K562 (cell line): Measurements from ENCODE around the gene HNRNPF. TPM values are rescaled to one million over a fixed set of nuclear protein-coding genes. Genes with fewer than 3 reads are reported as not detected.

Experiments
- CC2D1A ChIP-seq: fragments of 450-650 bp; IDR thresholded peaks from 2 replicates; pipeline ENCODE4 v1.6.1; 2017; ENCODE audit warnings: mild to moderate bottlenecking
- CCAR2 ChIP-seq: fragments of 200-400 bp; formaldehyde crosslinking; IDR thresholded peaks from 2 replicates; pipeline ENCODE4 v1.6.1; 2017; ENCODE audit warnings: mild to moderate bottlenecking, low read depth, low read length
- CEBPG ChIP-seq, 3 experiments: fragments of 200-800 bp in 1 of 3; sonication (Bioruptor generic) in 1 of 3; sonication (generic) in 1 of 3; formaldehyde crosslinking in 1 of 3; IDR thresholded peaks in 2 of 3; conservative IDR thresholded peaks in 1 of 3; 2 replicates each; pipeline versions ENCODE4 v1.6.1 to v1.8.0; 2016 to 2022; ENCODE audit warnings: missing compliant biosample characterization in 2 of 3, missing genetic modification characterization in 2 of 3, mild to moderate bottlenecking in 1 of 3, missing genetic modification reagents in 1 of 3
- MTA1 ChIP-seq: fragments of 450-650 bp; IDR thresholded peaks from 2 replicates; pipeline ENCODE4 v1.6.1; 2017; ENCODE audit warnings: borderline replicate concordance
- MTA2 ChIP-seq: fragments of 450-650 bp; IDR thresholded peaks from 2 replicates; pipeline ENCODE4 v1.6.1; 2016; ENCODE audit warnings: low read depth
- NCOA4 ChIP-seq: fragments of 450-650 bp; IDR thresholded peaks from 2 replicates; pipeline ENCODE4 v1.6.1; 2018; ENCODE audit warnings: mild to moderate bottlenecking; ENCODE audit not compliant: partially characterized antibody
- PHB2 ChIP-seq: fragments of 450-650 bp; IDR thresholded peaks from 2 replicates; pipeline ENCODE4 v1.6.1; 2017; ENCODE audit warnings: low read depth
- POLR3G ChIP-seq: IDR thresholded peaks from 2 replicates; pipeline ENCODE4 v1.6.1; 2011; ENCODE audit not compliant: insufficient read length, insufficient replicate concordance; ENCODE audit errors: extremely low read depth
- SFPQ ChIP-seq: fragments of 200-400 bp; formaldehyde crosslinking; IDR thresholded peaks from 2 replicates; pipeline ENCODE4 v1.6.1; 2017; ENCODE audit warnings: mild to moderate bottlenecking, low read depth, low read length, moderate library complexity
- SRSF3 ChIP-seq: fragments of 200-400 bp; formaldehyde crosslinking; IDR thresholded peaks from 2 replicates; pipeline ENCODE4 v1.6.1; 2016; ENCODE audit warnings: mild to moderate bottlenecking, low read length, moderate library complexity; ENCODE audit not compliant: insufficient read depth
- TGIF2 ChIP-seq: sonication (generic); formaldehyde crosslinking; IDR thresholded peaks from 2 replicates; pipeline ENCODE4 v1.8.1; 2022; ENCODE audit warnings: mild to moderate bottlenecking, missing genetic modification reagents, moderate library complexity
- ZBTB43 ChIP-seq: sonication (generic); formaldehyde crosslinking; IDR thresholded peaks from 2 replicates; pipeline ENCODE4 v1.8.0; 2023; ENCODE audit warnings: mild to moderate bottlenecking, missing genetic modification reagents
- ZNF707 ChIP-seq: fragments of 250-450 bp; sonication (Bioruptor Pico); conservative IDR thresholded peaks from 2 replicates; pipeline ENCODE4 v1.8.0; 2022; ENCODE audit warnings: inconsistent platforms, mild to moderate bottlenecking, moderate library complexity
- polyA plus RNA-seq, 8 experiments: library from polyadenylated mRNA; depleted of rRNA in 4 of 8; stranded (reverse) in 5 of 8; unstranded in 3 of 8; fragments of >200 nt; fragmentation: Nextera tagmentation in 2 of 8; fragmentation: Illumina TruSeq in 1 of 8; extraction: Ambion mirVana in 2 of 8; extraction: Trizol in 1 of 8; gene quantifications; 2 replicates each; pipeline versions ENCODE4 v1.2.1 to v1.2.3, GENCODE V29; 2011 to 2014; ENCODE audit warnings: inconsistent platforms in 1 of 8, missing spikeins in 1 of 8
- total RNA-seq, 7 experiments: library from RNA; depleted of rRNA in 6 of 7; stranded (reverse); fragments of >200 nt in 6 of 7; fragmentation: Illumina TruSeq in 2 of 7; extraction: Trizol in 2 of 7; gene quantifications; 2 replicates each; pipeline versions ENCODE4 v1.2.1 to v1.2.3, GENCODE V29; 2011 to 2021; ENCODE audit warnings: low replicate concordance in 1 of 7
- TF ChIP-seq, protein P1 (sequence below): fragments of 250-450 bp; sonication (Bioruptor Pico); IDR thresholded peaks from 2 replicates; pipeline ENCODE4 v1.8.0; 2021; ENCODE audit warnings: moderate library complexity, mild to moderate bottlenecking, inconsistent platforms
- TF ChIP-seq, protein P2 (sequence below): fragments of 250-450 bp; sonication (Bioruptor Pico); IDR thresholded peaks from 2 replicates; pipeline ENCODE4 v1.6.1; 2021; ENCODE audit warnings: mild to moderate bottlenecking
- TF ChIP-seq, protein P3 (sequence below): fragments of 250-450 bp; sonication (Bioruptor Pico); IDR thresholded peaks from 2 replicates; pipeline ENCODE4 v1.9.0; 2021; ENCODE audit warnings: mild to moderate bottlenecking

HNRNPF gene
- total and polyA plus RNA-seq, 9 of the 15 experiments (the other 6 are each of a cell fraction or from before 2014, with no cell fraction given): 192 to 489 (median 416) TPM

GRCh38 chr10:43396061-43396927, 12.7 kb downstream of the HNRNPF start (continued):
- TF ChIP-seq, protein P1, sequence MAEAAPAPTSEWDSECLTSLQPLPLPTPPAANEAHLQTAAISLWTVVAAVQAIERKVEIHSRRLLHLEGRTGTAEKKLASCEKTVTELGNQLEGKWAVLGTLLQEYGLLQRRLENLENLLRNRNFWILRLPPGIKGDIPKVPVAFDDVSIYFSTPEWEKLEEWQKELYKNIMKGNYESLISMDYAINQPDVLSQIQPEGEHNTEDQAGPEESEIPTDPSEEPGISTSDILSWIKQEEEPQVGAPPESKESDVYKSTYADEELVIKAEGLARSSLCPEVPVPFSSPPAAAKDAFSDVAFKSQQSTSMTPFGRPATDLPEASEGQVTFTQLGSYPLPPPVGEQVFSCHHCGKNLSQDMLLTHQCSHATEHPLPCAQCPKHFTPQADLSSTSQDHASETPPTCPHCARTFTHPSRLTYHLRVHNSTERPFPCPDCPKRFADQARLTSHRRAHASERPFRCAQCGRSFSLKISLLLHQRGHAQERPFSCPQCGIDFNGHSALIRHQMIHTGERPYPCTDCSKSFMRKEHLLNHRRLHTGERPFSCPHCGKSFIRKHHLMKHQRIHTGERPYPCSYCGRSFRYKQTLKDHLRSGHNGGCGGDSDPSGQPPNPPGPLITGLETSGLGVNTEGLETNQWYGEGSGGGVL (CRISPR knock-in tag): no peak
- TF ChIP-seq MTA2 (no peak), MTA1 (no peak), CEBPG (CRISPR knock-in tag; IDR thresholded peaks at IDR 0.05) (peak; percentile 28; the same call in 1 of the 2 replicates), CEBPG (tag; conservative IDR thresholded peaks at IDR 0.05 in 1 of 2, IDR thresholded peaks at IDR 0.05 in 1 of 2) (no peak), CCAR2 (no peak), ZBTB43 (CRISPR knock-in tag) (peak; percentile 75), CC2D1A (peak; percentile 27; the same call in 1 of the 2 replicates), POLR3G (no peak), SRSF3 (peak; percentile 98), ZNF707 (CRISPR knock-in tag) (no peak), NCOA4 (no peak), SFPQ (no peak), PHB2 (no peak), TGIF2 (CRISPR knock-in tag) (no peak)
- TF ChIP-seq, protein P2, sequence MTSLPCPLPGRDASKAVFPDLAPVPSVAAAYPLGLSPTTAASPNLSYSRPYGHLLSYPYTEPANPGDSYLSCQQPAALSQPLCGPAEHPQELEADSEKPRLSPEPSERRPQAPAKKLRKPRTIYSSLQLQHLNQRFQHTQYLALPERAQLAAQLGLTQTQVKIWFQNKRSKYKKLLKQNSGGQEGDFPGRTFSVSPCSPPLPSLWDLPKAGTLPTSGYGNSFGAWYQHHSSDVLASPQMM (CRISPR knock-in tag): no peak
- TF ChIP-seq, protein P3, sequence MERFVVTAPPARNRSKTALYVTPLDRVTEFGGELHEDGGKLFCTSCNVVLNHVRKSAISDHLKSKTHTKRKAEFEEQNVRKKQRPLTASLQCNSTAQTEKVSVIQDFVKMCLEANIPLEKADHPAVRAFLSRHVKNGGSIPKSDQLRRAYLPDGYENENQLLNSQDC: peak; percentile 53; the same call in 1 of the 2 replicates
